Caki2 (cell line): Measurements from ENCODE around the gene LMBRD1. TPM values are rescaled to one million over a fixed set of nuclear protein-coding genes. Genes with fewer than 3 reads are reported as not detected.
A peak's percentile ranks its signal among the peaks of the same experiment; 100 is the strongest.
"Not testable (repeated sequence)": the region's sequence is repeated elsewhere in the genome, so short reads cannot be mapped to it uniquely, and the experiment has no call there.

Experiments
- DNase-seq: peaks from one replicate; pipeline ENCODE4 v3.0.0-alpha.2; 2015; ENCODE audit warnings: low read depth
- in situ Hi-C: cut with HindIII; loops from 2 replicates; pipeline ENCODE4 v1.10.0; 2016; ENCODE audit warnings: low sequenced_read_pairs, low pct_unique_long_range_greater_than_20kb, mixed read lengths
- total RNA-seq: library from RNA; depleted of rRNA; stranded (reverse); fragments of >200 nt; shearing (Covaris generic); gene quantifications from 2 replicates; pipeline ENCODE4 v1.2.3, GENCODE V29; 2014; ENCODE audit warnings: low replicate concordance

The LMBRD1 gene
- total RNA-seq, 1 experiment from 2014 or later = 24.1 TPM

DNA sequence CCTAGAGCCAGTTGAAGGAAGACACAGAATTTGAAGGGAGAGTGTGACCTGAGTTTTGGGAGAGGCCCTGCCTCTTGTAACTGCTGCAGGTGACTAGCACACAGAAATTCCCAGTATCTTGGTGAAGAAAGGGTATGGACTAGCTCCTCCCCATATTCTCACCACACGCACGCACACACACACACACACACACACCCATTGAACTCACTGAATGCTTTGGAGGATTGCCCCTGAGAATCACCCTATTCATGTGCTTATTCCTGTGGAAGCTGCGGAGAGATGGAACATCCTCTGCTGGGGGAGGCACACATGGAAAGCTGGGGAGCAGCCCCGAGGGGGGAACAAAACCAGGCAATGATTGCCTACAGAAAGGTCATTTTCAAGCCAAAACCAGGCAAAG is 6.2 kb upstream of the LMBRD1 start:
- in situ Hi-C loops = no loop called here

GRCh38 chr6:69801711-69802110 is 4.9 kb upstream of the LMBRD1 start:
- no peak for DNase-seq
- in situ Hi-C loops = no loop called here

More for the DNA sequence above, 6.2 kb upstream of the LMBRD1 start:
- no peak for DNase-seq

GRCh38 chr6:69801225-69801624 is 4.4 kb upstream of the LMBRD1 start:
- no peak for DNase-seq
- in situ Hi-C loops = no loop called here

DNA sequence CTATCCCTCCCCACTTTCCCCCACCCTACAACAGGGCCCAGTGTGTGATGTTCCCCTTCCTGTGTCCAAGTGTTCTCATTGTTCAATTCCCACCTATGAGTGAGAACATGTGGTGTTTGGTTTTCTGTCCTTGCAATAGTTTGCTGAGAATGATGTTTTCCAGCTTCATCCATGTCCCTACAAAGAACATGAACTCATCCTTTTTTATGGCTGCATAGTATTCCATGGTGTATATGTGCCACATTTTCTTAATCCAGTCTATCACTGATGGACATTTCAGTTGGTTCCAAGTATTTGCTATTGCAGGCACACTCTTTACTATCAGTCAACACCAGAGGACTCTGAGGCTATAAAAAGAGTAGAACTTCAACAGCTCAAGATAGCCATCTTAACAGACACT is 2.0 kb upstream of the LMBRD1 start:
- DNase-seq, in situ Hi-C loops: not testable (repeated sequence)

DNA sequence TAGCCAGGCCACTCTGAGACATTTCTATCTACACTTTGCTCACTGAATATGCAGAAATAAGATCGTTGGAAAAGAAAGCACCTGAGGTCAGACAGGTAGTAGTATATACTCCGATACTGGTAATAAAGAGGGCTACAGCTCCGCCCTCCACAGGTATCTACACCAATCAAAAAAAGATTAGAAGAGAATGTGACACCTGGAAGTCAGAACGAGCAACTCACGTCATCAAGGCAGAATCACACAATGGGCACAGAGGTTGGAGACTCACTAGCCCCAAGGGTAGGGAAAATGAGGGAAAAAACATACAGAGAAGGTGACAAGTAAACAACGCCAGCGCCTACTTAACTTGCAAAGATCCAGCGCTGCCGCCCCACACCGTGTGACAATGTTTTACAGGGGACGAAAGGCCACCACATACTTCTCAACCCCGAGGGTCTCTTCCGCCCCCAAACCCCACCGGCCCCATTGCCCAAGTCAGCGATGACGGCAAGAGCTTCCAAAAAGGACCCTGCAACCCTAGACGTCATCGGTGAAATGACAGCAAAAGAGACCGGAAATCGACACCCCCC is 653 bp downstream of the LMBRD1 start:
- DNase-seq = peak; percentile 58
- in situ Hi-C loops = no loop called here

- in situ Hi-C loops = no loop called here
- no peak for DNase-seq
Measured at GRCh38 chr6:69795469-69796072, 1.2 kb downstream of the LMBRD1 start.

GRCh38 chr6:69792292-69792691 is 4.5 kb downstream of the LMBRD1 start:
- in situ Hi-C loops = no loop called here
- DNase-seq = no peak

DNA sequence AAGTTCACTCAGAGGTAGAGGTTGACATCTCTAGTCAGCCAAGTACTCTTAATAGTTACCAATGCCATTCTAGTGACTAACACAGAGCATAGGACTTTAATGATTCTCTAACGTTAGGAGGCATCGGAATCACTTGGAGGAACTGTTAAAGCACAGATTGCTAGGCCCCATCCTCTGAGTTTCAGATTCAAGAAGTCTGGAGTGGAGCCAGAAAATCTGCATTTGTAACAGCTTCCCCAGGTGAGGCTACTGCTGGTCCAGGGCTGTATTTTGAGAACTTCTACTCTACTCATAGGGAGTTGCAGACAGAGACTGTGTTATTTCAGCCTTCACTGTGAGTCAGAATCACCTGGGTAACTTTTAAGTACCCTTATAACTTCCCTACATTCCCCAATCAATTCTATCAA is 5.7 kb downstream of the LMBRD1 start:
- peak; percentile 33 for DNase-seq
- in situ Hi-C loops = no loop called here

DNA sequence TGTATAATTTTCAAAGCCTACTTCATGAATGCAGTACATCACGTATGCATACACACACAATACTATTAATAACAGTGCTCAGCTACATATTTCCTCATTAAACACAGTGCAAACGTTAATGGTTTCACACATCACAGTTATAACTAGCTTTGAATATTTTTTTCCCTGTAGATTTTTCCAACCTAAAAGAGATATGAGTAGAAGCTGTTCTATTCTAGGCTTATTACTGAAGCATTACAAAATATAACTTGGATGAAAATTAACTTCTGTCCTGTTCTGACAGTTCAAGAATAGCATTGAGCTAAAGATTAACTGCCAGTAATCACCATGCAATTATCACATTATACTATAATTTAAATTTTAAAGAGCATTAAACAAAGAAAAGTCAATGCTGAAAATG is 6.2 kb downstream of the LMBRD1 start:
- in situ Hi-C loops = no loop called here
- no peak for DNase-seq

DNA sequence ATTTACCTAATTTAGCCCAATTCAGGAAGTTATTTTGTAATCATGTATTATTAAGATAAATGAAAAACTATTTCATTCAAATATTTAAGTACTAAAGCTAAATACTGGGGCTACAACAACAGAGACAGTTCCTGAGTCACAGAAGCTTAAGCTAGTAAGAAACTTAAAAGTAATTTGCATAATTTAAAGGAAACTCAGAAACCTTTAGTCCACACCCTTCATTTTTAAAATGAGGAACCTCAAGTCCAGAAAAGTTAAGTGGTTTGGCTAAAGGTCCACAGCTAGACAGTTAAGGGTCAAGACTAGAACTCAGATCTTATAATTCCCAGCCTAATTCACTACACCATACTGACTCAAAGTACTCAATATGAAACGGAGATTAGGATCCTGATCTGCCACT is 7.2 kb downstream of the LMBRD1 start:
- DNase-seq = no peak
- in situ Hi-C loops = no loop called here

DNA sequence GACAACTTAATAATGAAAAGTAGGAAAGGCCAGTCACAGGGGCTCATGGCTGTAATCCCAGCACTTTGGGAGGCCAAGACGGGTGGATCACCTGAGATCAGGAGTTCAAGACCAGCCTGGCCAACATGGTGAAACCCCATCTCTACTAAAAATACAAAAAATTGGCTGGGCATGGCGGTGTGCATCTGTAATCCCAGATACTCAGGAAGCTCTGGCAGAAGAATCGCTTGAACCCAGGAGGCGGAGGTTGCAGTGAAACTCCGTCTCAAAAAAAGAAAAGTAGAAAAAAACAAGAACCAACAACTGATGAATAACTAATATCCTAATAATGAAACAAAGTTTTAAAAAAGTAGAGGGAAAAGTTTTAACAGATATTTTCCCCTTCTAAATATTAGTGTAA is 9.4 kb downstream of the LMBRD1 start:
- in situ Hi-C loops, DNase-seq: not testable (repeated sequence)

- DNase-seq = no peak
- in situ Hi-C loops = no loop called here
Measured at GRCh38 chr6:69785697-69786096, 11.1 kb downstream of the LMBRD1 start.

DNA sequence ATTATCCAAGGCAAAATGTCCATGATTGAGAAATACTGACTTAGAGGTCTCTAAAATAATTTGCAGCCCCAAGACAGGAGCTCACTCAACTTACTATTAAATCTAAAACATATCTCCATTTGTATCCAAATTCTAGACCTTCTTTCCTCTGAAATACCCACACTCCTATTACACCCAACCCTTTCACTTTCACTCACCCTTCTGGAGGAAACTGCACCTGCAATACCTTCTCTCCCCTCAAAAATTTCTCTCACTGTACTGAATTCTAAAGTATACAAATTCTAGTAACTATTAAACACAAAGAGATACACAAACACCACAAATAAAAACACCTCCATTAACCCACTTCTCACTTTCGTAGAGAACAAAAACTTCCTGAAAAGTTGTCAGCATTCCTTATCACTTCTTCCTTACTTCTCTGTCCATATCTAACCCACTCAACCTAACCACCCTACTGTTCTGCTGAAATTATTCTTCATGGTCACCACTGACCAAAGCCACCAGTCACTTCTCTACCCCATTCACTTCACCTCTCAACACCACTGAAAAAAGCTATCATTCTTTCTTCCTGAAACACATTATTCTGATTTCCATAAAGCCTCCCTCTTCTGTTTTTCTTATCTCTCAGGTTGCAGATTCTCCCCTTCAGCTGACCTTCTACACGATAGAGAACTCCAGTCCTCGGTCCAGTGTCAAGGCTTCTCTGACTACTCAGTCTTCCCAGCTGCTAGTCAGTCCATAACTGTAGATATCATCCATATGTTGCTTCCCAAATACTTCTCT is 12.0 kb downstream of the LMBRD1 start:
- no peak for DNase-seq
- in situ Hi-C loops = no loop called here

- DNase-seq = no peak
Measured at GRCh38 chr6:69783108-69783507, 13.7 kb downstream of the LMBRD1 start.

DNA sequence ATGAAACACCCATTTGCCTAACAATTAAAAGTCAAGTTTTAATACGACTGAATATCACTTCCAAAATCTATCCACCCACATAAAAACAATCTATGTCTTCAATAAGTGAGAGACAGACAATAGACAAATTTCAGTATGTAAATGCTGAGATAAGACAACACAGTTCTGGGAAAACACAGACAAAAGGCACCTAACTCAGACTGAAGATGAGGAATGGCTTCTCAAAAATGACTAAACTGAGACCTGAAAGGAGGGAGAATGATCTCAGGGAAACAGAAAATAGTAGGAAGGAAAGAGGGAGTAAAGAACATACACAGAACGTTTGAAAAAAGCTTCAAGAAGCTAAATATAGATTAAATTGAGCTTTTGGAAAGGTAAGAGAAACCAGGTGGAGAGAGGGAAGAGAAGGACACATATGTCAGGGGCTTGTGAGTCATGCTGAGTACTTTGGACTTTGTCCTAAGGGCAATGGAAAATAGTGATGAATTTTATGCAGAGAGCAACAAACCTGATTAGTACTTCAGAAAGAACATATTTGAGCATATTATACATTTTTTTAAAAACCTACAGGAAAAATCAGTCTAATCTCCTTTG is 16.1 kb downstream of the LMBRD1 start:
- in situ Hi-C loops = no loop called here
- DNase-seq = peak; percentile 11

More at GRCh38 chr6:69783108-69783507, 13.7 kb downstream of the LMBRD1 start:
- in situ Hi-C loops = no loop called here

DNA sequence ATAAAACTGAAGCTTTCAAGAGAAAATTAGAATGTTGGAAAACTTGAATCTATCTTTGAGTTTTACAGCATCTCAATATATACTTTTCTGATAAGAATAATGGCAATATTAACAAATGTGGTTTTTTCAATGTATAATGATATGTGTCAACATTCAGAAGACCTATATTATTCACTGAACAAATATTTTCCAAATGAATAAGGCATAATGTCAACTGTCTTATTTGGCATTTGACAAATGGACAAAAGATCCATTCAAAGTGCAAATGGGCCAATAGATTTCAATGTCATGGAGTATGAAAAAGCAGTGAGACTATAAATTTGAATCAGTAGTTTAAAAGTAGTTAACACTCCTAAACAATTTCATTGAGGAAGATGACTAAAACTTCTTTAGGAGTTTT is 20.9 kb downstream of the LMBRD1 start:
- in situ Hi-C loops = no loop called here
- no peak for DNase-seq

DNA sequence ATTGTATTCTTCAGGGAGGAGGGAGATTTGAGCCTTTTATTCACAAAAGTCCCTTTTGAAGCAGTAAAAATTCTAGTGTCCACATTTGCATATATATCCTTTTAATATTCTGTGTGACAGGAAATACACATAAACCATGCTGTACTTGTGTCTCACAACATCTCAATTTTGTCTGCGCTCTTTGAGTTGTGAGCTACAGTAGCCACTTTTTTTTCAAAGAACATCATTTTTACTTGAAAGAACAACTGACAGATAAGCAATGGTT is 21.3 kb downstream of the LMBRD1 start:
- no peak for DNase-seq
- in situ Hi-C loops = no loop called here

DNA sequence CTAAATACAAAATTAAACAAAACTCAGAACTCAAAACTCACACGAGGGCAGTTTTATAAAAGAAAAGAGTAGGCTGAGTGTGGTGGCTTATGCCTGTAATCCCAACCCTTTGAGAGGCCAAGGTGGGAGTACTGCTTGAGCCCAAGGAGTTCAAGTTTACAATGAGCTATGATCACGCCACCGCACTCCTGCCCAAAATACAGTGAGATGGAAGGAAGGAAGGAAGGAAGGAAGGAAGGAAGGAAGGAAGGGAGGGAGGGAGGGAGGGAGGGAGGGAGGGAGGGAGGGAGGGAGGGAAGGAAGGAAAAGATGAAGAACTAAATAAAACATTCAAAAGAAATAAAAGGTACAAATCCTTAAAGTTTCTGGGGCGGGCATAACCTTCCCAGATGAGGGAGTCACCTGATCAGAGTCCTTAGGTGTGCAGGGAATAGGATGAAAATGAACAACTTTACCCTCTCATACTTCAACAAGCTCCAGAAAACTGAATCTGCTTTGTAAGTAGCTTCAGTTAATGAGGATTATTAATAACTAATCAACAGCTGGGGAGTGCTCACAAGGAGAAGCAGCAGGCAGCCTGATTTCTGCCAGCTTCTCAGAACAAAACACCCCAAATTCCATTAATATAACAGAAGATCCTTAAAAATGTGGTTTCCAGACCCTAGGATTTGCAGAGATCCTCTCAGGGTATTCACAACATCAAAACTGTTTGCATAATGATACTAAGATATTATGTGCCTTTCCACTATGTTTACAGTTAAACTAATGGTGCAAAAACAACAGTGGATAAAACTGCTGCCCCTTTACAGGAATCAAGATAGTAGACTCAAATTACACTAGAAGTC is 21.8 kb downstream of the LMBRD1 start:
- in situ Hi-C loops = no loop called here
- no peak for DNase-seq
